ENCODE data around the gene PTPRM.

The PTPRM gene

GRCh38 chr18:7632152-7633098 lies 65.3 kb downstream of the PTPRM start:
- DNase-seq: no peak

- DNase-seq: no peak
Observed at GRCh38 chr18:7633171-7633570, 66.1 kb downstream of the PTPRM start.

- DNase-seq: no peak
Observed at GRCh38 chr18:7635948-7636347, 68.8 kb downstream of the PTPRM start.

GRCh38 chr18:7637269-7637668 lies 70.2 kb downstream of the PTPRM start:
- DNase-seq: no peak

GRCh38 chr18:7638321-7638720 lies 71.2 kb downstream of the PTPRM start:
- no peak for DNase-seq

GRCh38 chr18:7641813-7642212 lies 74.7 kb downstream of the PTPRM start:
- DNase-seq: no peak

- DNase-seq: no peak
Observed at GRCh38 chr18:7642331-7642890, 75.3 kb downstream of the PTPRM start.

GRCh38 chr18:7645756-7646155 lies 78.6 kb downstream of the PTPRM start:
- DNase-seq: no peak

GRCh38 chr18:7646174-7646886 lies 79.2 kb downstream of the PTPRM start:
- no peak for DNase-seq

- DNase-seq: no peak
Observed at GRCh38 chr18:7647500-7647899, 80.4 kb downstream of the PTPRM start.

GRCh38 chr18:7657050-7657449 lies 89.9 kb downstream of the PTPRM start:
- DNase-seq: no peak

- DNase-seq: no peak
Observed at GRCh38 chr18:7657937-7658336, 90.8 kb downstream of the PTPRM start.

- no peak for DNase-seq
Observed at GRCh38 chr18:7658701-7659100, 91.6 kb downstream of the PTPRM start.

- no peak for DNase-seq
Observed at GRCh38 chr18:7661207-7661606, 94.1 kb downstream of the PTPRM start.

GRCh38 chr18:7662866-7663265 lies 95.8 kb downstream of the PTPRM start:
- no peak for DNase-seq

- no peak for DNase-seq
Observed at GRCh38 chr18:7663366-7664312, 96.5 kb downstream of the PTPRM start.

- no peak for DNase-seq
Observed at GRCh38 chr18:7666195-7666776, 99.2 kb downstream of the PTPRM start.

GRCh38 chr18:7668392-7668791 lies 101.3 kb downstream of the PTPRM start:
- no peak for DNase-seq

GRCh38 chr18:7669361-7669760 lies 102.2 kb downstream of the PTPRM start:
- DNase-seq: no peak

- DNase-seq: no peak
Observed at GRCh38 chr18:7671105-7671504, 104.0 kb downstream of the PTPRM start.

- DNase-seq: no peak
Observed at GRCh38 chr18:7676253-7676873, 109.2 kb downstream of the PTPRM start.

GRCh38 chr18:7677001-7677400 lies 109.9 kb downstream of the PTPRM start:
- DNase-seq: no peak
